GM12872 (cell line): Measurements from ENCODE around the gene USP48.

Experiments
- CTCF ChIP-seq: IDR thresholded peaks from 3 replicates; pipeline ENCODE4 v1.5.1; 2011; ENCODE audit warnings: low read depth, mild to moderate bottlenecking, low read length, moderate library complexity; ENCODE audit not compliant: insufficient read depth

Gene USP48

GRCh38 chr1:21633992-21634805 lies 148.8 kb downstream of the USP48 start:
- TF ChIP-seq CTCF: no peak

GRCh38 chr1:21633141-21633755 lies 149.7 kb downstream of the USP48 start:
- no peak for TF ChIP-seq CTCF

GRCh38 chr1:21631944-21632887 lies 150.7 kb downstream of the USP48 start:
- no peak for TF ChIP-seq CTCF

- TF ChIP-seq CTCF: no peak
Measured at GRCh38 chr1:21630571-21631343, 152.2 kb downstream of the USP48 start.

GRCh38 chr1:21629971-21630370 lies 153.0 kb downstream of the USP48 start:
- TF ChIP-seq CTCF: no peak

- TF ChIP-seq CTCF: no peak
Measured at GRCh38 chr1:21628798-21629393, 154.1 kb downstream of the USP48 start.
